IMR-90 (cell line): ENCODE data around the gene KRTAP29-1. TPM values are rescaled to one million over a fixed set of nuclear protein-coding genes. Genes with fewer than 3 reads are reported as not detected.

Experiments
- BHLHE40 ChIP-seq: fragments of 150-350 bp; IDR thresholded peaks from 2 replicates; pipeline ENCODE4 v1.6.1; 2016; ENCODE audit warnings: mild to moderate bottlenecking, low read depth, low read length
- ELK1 ChIP-seq: fragments of 150-350 bp; IDR thresholded peaks from 2 replicates; pipeline ENCODE4 v1.6.1; 2016; ENCODE audit warnings: low read depth, mild to moderate bottlenecking, low read length, moderate library complexity, borderline replicate concordance
- RCOR1 ChIP-seq: IDR thresholded peaks from 2 replicates; pipeline ENCODE4 v1.6.1; 2012; ENCODE audit warnings: mild to moderate bottlenecking, low read length, improper control_type of control experiment; ENCODE audit not compliant: insufficient replicate concordance
- SMC3 ChIP-seq: fragments of 150-350 bp; IDR thresholded peaks from 2 replicates; pipeline ENCODE4 v1.6.1; 2016; ENCODE audit warnings: low read depth, mild to moderate bottlenecking, antibody characterized with exemption, low read length, moderate library complexity
- polyA plus RNA-seq, 3 experiments: library from polyadenylated mRNA; depleted of rRNA; stranded (reverse); fragments of >200 nt; gene quantifications; 2 replicates each; pipeline ENCODE4 v1.2.3, GENCODE V29; 2012; ENCODE audit warnings: low replicate concordance in 1 of 3
- total RNA-seq: library from RNA; depleted of rRNA; stranded (reverse); fragments of >200 nt; gene quantifications from 2 replicates; pipeline ENCODE4 v1.2.3, GENCODE V29; 2012

The KRTAP29-1 gene
- total and polyA plus RNA-seq, 2 of the 4 experiments (the other 2 are of a cell fraction), result not detected

DNA sequence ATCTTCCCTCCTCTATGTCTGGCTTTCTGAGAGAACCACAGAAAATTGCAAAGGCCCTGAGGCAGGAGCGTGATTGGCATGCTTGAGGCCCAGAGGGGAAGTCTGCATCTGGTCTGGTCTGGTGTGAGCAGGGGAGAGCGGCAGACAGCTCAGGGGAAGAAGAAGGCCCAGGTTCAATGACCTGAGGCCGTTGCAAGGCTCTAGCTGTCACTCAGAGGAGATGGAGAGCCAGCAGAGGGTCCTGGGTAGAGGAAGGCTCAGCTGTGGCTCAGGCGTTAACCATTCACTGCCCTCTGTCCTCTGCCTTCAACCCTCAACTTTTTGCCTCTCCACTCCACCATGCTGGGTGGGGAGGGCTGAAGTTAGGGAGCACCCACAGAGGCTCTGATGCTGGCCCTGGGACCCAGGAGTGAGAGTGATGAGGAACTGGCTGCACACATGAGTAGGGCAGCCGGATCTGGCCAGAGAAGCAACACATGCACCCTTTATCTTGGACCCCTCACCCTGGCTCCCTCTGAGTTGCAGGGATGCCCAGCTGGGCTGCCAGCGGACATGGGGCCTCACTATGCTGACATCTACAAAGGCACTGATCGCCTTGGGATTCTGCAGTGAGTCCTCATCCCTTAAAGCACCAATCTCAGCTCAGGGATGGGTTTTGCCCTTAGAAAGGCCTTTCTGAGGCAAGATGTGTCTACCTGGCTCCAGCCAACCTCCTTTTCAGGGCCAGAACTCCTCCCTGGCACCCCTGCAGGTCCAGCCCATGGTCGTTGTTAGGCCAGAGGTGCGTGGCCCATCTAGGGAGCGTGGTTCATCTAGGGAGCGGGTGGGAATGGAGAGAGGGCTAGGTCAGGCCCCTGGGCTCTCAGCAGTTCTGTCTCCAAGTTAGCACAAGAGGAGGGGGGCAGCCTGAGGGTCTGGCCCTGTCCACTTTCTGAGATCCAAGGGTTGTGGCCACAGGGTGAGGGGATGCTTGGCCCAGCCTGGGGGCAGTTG, 20.5 kb upstream of the KRTAP29-1 start (continued):
- TF ChIP-seq ELK1 (no peak), SMC3 (no peak), BHLHE40 (no peak), RCOR1 (no peak)
